Measurements from ENCODE around the gene PYY. TPM values are rescaled to one million over a fixed set of nuclear protein-coding genes. Genes with fewer than 3 reads are reported as not detected.
"Not testable (repeated sequence)": the region's sequence is repeated elsewhere in the genome, so short reads cannot be mapped to it uniquely, and the experiment has no call there.

Gene PYY
- total and polyA plus RNA-seq, 4 donors = 0.68 TPM; not detected in 3

- no peak for DNase-seq (ENCODE audit: low read depth in 4 of 6, low spot score in 6 of 6)
- H3K4me3 ChIP-seq (ENCODE audit: low read depth, low read length) = no peak overlapping the region
- 77% methylated on average over 2 of the region's 4 CpGs for WGBS (ENCODE audit: insufficient coverage)
These were observed 16.6 kb upstream of the PYY start for GRCh38 chr17:43970366-43970765.

GRCh38 chr17:43967251-43967875 lies 13.6 kb upstream of the PYY start:
- no peak for DNase-seq (ENCODE audit: low read depth in 4 of 6, low spot score in 6 of 6)
- no peaks in the 10 kb centered on the region for H3K27me3 ChIP-seq (ENCODE audit: control insufficient read depth, insufficient read depth, low read length)
- 34% methylated on average over 4 of the region's 9 CpGs for WGBS (ENCODE audit: insufficient coverage)
- H3K27ac ChIP-seq (ENCODE audit: low read depth, low read length) = no peak overlapping the region
- H3K4me3 ChIP-seq (ENCODE audit: low read depth, low read length) = no peak overlapping the region
- H3K9me3 ChIP-seq (ENCODE audit: control insufficient read depth, insufficient read depth, low read length) = no peaks in the 10 kb centered on the region
- H3K4me1 ChIP-seq (ENCODE audit: control insufficient read depth, insufficient read depth, low read length) = no peaks in the 10 kb centered on the region
- no peaks in the 10 kb centered on the region for H3K36me3 ChIP-seq (ENCODE audit: control insufficient read depth, insufficient read depth, low read length)

More at GRCh38 chr17:43970366-43970765, 16.6 kb upstream of the PYY start:
- Histone ChIP-seq H3K9me3 (ENCODE audit: control insufficient read depth, insufficient read depth, low read length) (no peaks in the 10 kb centered on the region), H3K4me1 (ENCODE audit: control insufficient read depth, insufficient read depth, low read length) (no peaks in the 10 kb centered on the region), H3K27me3 (ENCODE audit: control insufficient read depth, insufficient read depth, low read length) (peaks cover 2% of the 10 kb centered on the region), H3K36me3 (ENCODE audit: control insufficient read depth, insufficient read depth, low read length) (no peaks in the 10 kb centered on the region), H3K27ac (ENCODE audit: low read depth, low read length) (no peak overlapping the region)

DNA sequence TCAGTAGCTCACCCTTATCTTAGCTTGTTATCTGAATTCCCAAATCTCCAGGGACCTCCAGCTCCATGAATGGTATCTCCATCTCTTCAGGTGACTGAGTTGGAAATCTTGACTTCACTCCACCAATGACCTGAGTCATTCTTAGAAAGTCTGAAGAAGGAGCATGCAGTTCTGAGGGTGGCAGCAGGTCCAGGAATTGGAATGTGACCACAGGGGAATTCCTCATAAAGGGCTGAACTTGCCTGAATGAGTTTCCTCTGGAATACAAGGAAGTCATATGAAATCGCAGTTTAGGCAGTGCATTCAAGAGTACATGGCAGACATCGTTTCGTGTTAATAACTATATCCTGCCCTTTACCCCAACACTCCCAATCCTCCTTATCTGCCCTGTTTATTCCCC lies 12.5 kb upstream of the PYY start:
- no CpG with 5 or more reads among the region's 3 CpGs for WGBS (ENCODE audit: insufficient coverage)
- no peak overlapping the region for H3K4me3 ChIP-seq (ENCODE audit: low read depth, low read length)

DNA sequence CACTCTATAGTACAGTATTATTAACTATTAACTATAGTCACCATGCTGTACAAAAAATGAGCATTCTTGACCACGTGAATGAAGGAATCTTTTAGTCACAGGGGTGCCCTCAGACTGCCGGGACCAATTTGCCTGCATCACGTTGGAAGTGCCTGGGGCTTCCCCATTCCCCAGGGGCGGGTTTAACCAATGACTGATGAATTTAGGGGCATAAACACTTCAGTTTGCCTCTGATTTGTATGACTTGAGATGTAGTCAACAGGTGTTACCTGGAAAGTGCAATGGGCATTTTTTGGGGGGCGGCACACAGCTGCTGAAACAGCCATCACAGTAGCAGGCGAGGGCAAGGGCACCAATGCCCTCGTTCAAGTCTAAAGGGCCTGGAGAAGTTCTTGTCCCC lies 8.7 kb upstream of the PYY start:
- 63% methylated on average over 6 of the region's 7 CpGs for WGBS (ENCODE audit: insufficient coverage)
- Histone ChIP-seq H3K36me3 (ENCODE audit: control insufficient read depth, insufficient read depth, low read length) (no peaks in the 10 kb centered on the region), H3K27me3 (ENCODE audit: control insufficient read depth, insufficient read depth, low read length) (no peaks in the 10 kb centered on the region), H3K9me3 (ENCODE audit: control insufficient read depth, insufficient read depth, low read length) (no peaks in the 10 kb centered on the region), H3K4me3 (ENCODE audit: low read depth, low read length) (no peak overlapping the region), H3K4me1 (ENCODE audit: control insufficient read depth, insufficient read depth, low read length) (no peaks in the 10 kb centered on the region), H3K27ac (ENCODE audit: low read depth, low read length) (no peak overlapping the region)
- DNase-seq (ENCODE audit: low read depth in 4 of 6, low spot score in 6 of 6) = no peak

More for the DNA sequence above, 12.5 kb upstream of the PYY start:
- DNase-seq (ENCODE audit: low read depth in 4 of 6, low spot score in 6 of 6) = no peak
- H3K9me3 ChIP-seq (ENCODE audit: control insufficient read depth, insufficient read depth, low read length) = no peaks in the 10 kb centered on the region
- H3K4me1 ChIP-seq (ENCODE audit: control insufficient read depth, insufficient read depth, low read length) = no peaks in the 10 kb centered on the region
- H3K36me3 ChIP-seq (ENCODE audit: control insufficient read depth, insufficient read depth, low read length) = no peaks in the 10 kb centered on the region
- H3K27ac ChIP-seq (ENCODE audit: low read depth, low read length) = no peak overlapping the region
- H3K27me3 ChIP-seq (ENCODE audit: control insufficient read depth, insufficient read depth, low read length) = no peaks in the 10 kb centered on the region

DNA sequence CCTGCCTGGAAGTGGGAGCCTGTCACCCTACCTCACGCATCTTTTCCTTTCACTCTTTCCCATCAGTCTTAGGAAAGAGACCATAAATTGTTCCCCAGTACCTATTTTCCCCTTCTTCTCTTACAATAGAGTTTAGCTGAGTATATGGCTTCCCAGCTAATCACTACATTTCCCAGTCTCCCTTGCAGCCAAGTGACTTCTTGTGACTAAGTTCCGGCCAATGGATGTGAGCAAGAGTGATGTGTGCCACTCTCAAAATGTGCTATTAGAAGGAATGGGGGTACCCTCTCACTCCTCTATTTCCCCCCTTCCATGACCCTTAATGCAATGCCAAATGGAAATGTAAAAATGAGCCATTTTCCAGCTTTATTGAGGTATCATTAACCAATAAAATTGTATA lies 8.2 kb upstream of the PYY start:
- H3K27ac ChIP-seq (ENCODE audit: low read depth, low read length) = no peak overlapping the region
- no peaks in the 10 kb centered on the region for H3K36me3 ChIP-seq (ENCODE audit: control insufficient read depth, insufficient read depth, low read length)
- no peak overlapping the region for H3K4me3 ChIP-seq (ENCODE audit: low read depth, low read length)
- no peaks in the 10 kb centered on the region for H3K27me3 ChIP-seq (ENCODE audit: control insufficient read depth, insufficient read depth, low read length)
- no peaks in the 10 kb centered on the region for H3K9me3 ChIP-seq (ENCODE audit: control insufficient read depth, insufficient read depth, low read length)
- no peak for DNase-seq (ENCODE audit: low read depth in 4 of 6, low spot score in 6 of 6)
- WGBS (ENCODE audit: insufficient coverage) = 78% methylated on average over 1 of the region's 2 CpGs
- no peaks in the 10 kb centered on the region for H3K4me1 ChIP-seq (ENCODE audit: control insufficient read depth, insufficient read depth, low read length)

- WGBS (ENCODE audit: insufficient coverage) = 90% methylated on average over 4 of the region's 6 CpGs
- H3K4me1 ChIP-seq (ENCODE audit: control insufficient read depth, insufficient read depth, low read length) = not testable (repeated sequence)
These were observed 7.6 kb upstream of the PYY start for GRCh38 chr17:43961292-43961691.

DNA sequence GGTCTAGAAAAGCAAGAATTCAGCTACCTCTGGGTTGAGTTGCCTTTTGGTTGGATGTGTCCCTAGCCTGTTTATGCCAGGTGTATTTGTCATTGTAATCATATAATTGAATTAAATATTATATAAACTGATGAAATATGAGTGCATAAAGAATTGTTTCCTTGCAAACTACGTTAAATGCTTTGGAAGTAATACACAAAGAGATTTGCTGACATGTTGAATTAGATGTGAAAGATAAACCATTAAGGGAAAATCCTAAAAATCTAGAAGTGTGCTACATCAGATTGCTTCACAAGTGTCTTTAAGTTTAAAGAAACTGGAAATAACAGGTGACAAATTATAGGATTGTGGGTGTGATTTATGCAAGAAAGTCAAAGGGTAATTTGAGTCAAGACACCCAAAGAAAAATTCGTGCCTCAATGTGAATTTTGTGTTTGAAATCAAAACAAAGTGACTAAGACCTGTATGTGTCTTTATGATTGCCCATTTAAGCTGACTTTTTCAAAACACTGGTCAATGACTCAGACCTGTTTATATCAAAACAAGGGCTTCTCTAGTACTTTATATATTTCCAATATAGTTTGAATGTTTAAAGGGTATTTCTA lies 5.1 kb upstream of the PYY start:
- no peaks in the 10 kb centered on the region for H3K4me1 ChIP-seq (ENCODE audit: control insufficient read depth, insufficient read depth, low read length)

More at GRCh38 chr17:43961292-43961691, 7.6 kb upstream of the PYY start:
- H3K4me3 ChIP-seq (ENCODE audit: low read depth, low read length); H3K36me3 ChIP-seq (ENCODE audit: control insufficient read depth, insufficient read depth, low read length); H3K27me3 ChIP-seq (ENCODE audit: control insufficient read depth, insufficient read depth, low read length); H3K9me3 ChIP-seq (ENCODE audit: control insufficient read depth, insufficient read depth, low read length); H3K27ac ChIP-seq (ENCODE audit: low read depth, low read length); DNase-seq (ENCODE audit: low read depth in 4 of 6, low spot score in 6 of 6): not testable (repeated sequence)

DNA sequence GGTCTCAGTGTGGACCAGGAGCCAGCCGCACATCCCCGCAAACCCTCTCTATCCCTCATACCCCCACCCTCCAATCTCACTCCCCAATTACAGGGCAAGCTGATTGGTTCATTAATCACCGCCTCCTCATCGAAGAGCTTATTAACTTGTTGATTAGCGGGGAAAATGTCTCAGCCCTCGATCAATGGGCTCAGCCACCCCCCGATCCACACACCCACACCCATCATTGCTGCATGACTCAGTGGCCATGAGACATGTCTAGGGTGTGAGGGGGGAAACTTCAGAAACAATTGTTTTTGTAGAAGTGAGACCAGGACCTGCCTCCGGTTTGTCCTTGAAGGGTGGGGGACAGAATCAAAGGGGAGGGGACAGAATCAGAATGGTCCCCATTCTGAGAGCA lies 2.5 kb upstream of the PYY start:
- DNase-seq (ENCODE audit: low read depth in 4 of 6, low spot score in 6 of 6) = no peak
- Histone ChIP-seq H3K36me3 (ENCODE audit: control insufficient read depth, insufficient read depth, low read length) (no peaks in the 10 kb centered on the region), H3K4me3 (ENCODE audit: low read depth, low read length) (no peak overlapping the region), H3K27me3 (ENCODE audit: control insufficient read depth, insufficient read depth, low read length) (peaks cover 39% of the 10 kb centered on the region), H3K9me3 (ENCODE audit: control insufficient read depth, insufficient read depth, low read length) (no peaks in the 10 kb centered on the region), H3K4me1 (ENCODE audit: control insufficient read depth, insufficient read depth, low read length) (peaks cover 14% of the 10 kb centered on the region), H3K27ac (ENCODE audit: low read depth, low read length) (no peak overlapping the region)
- WGBS (ENCODE audit: insufficient coverage) = 88% methylated on average over 4 of the region's 8 CpGs

More for the DNA sequence above, 5.1 kb upstream of the PYY start:
- no peak overlapping the region for H3K27ac ChIP-seq (ENCODE audit: low read depth, low read length)
- no peaks in the 10 kb centered on the region for H3K9me3 ChIP-seq (ENCODE audit: control insufficient read depth, insufficient read depth, low read length)
- no peaks in the 10 kb centered on the region for H3K36me3 ChIP-seq (ENCODE audit: control insufficient read depth, insufficient read depth, low read length)
- no CpG with 5 or more reads among the region's 2 CpGs for WGBS (ENCODE audit: insufficient coverage)
- H3K27me3 ChIP-seq (ENCODE audit: control insufficient read depth, insufficient read depth, low read length) = peaks cover 13% of the 10 kb centered on the region
- H3K4me3 ChIP-seq (ENCODE audit: low read depth, low read length) = no peak overlapping the region
- no peak for DNase-seq (ENCODE audit: low read depth in 4 of 6, low spot score in 6 of 6)

DNA sequence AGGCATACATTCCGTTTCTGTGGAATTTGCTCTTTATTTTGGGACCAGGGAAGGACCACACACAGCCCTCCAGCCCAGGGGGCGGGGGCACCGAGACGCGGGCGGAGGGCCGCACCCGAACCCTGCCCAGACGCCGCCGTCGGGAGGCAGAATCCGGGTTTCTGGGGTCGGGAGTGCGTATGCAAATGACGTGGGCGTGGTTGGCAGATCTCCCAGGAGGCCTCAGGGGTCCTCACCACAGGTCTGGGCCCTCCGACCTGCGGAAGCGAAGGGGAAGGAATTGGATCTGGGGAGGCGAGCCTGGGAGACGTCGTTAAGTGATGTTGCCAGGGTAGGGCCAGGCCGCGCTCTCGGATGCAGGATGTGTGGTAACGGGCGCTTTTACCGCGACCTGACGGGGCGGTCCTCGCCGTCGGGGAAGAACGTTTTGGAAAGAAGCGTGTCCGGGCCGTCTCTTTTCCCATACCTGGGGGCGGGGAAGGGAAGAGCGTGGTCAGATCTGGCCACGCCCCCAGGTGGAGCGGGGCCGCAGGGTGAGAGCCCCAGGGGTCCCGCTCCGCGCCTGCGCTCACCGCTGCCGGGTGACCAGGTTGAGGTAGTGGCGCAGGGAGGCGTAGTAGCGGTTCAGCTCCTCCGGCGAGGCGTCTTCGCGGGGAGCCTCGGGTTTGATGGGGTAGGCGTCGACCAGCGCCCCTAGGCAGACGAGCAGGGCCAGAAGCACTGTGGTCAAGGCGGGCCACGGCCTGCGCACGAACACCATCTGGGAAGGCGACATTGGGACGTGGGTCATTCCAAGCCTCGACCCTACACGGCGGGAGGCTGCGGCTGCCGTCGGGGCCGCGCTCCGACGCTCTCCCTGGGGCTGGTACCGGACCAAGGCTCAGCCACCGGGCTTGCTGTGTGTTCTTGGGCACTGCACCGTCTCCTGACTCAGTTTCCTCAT lies 745 bp downstream of the PYY start:
- Histone ChIP-seq H3K4me3 (ENCODE audit: low read depth, low read length) (no peak overlapping the region), H3K9me3 (ENCODE audit: control insufficient read depth, insufficient read depth, low read length) (no peaks in the 10 kb centered on the region), H3K27me3 (ENCODE audit: control insufficient read depth, insufficient read depth, low read length) (peaks cover 50% of the 10 kb centered on the region), H3K27ac (ENCODE audit: low read depth, low read length) (no peak overlapping the region), H3K36me3 (ENCODE audit: control insufficient read depth, insufficient read depth, low read length) (no peaks in the 10 kb centered on the region), H3K4me1 (ENCODE audit: control insufficient read depth, insufficient read depth, low read length) (peaks cover 14% of the 10 kb centered on the region)
- no peak for DNase-seq (ENCODE audit: low read depth in 4 of 6, low spot score in 6 of 6)
- WGBS (ENCODE audit: insufficient coverage) = 3% methylated on average over 82 of the region's 82 CpGs

All from spinal cord (tissue), 10 donors.